GM18517 (cell line): ENCODE data around the gene RNF186.
"Not testable (repeated sequence)": the region's sequence is repeated elsewhere in the genome, so short reads cannot be mapped to it uniquely, and the experiment has no call there.

Experiments used
- ATAC-seq: cut with Tn5 transposase; IDR thresholded peaks from one replicate; pipeline ENCODE4 v1.9.1; 2021; ENCODE audit warnings: mild to moderate bottlenecking, moderate library complexity; ENCODE audit not compliant: unreplicated experiment

Gene RNF186, protein sequence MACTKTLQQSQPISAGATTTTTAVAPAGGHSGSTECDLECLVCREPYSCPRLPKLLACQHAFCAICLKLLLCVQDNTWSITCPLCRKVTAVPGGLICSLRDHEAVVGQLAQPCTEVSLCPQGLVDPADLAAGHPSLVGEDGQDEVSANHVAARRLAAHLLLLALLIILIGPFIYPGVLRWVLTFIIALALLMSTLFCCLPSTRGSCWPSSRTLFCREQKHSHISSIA

DNA sequence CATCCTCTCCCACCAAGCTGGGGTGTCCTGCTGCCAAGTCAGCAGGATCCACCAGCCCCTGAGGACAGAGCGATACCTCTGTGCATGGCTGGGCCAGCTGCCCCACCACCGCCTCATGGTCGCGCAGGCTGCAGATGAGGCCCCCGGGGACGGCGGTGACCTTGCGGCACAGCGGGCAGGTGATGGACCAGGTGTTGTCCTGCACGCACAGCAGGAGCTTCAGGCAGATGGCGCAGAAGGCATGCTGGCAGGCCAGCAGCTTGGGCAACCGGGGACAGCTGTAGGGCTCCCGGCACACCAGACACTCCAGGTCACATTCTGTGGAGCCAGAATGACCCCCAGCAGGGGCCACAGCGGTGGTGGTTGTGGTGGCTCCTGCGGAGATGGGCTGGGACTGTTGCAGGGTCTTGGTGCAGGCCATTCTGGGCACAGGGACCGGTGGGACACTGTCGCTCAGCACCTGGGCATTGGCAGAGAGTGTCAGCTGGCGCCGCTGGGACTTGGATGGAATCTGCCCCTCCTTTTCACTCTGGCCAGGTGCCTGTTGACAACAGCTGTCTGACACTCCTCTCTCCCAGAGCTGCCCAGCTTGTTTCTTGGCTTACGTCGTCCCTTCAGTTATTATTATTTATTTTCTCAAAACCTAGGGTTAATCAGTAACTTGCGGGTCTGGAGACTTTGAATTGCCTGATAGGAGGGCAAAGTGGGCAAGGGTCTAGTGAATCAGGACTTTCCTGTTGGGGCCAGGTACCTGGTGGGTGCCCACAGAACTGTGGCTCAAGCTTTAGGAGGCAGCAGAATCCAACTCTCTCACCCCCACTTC is at the start of gene RNF186:
RNF186 (minus strand) TSS at position 603 of the 823 bp plus-strand sequence; CDS start at position 421, 182 bp downstream.
- ATAC-seq: no peak

DNA sequence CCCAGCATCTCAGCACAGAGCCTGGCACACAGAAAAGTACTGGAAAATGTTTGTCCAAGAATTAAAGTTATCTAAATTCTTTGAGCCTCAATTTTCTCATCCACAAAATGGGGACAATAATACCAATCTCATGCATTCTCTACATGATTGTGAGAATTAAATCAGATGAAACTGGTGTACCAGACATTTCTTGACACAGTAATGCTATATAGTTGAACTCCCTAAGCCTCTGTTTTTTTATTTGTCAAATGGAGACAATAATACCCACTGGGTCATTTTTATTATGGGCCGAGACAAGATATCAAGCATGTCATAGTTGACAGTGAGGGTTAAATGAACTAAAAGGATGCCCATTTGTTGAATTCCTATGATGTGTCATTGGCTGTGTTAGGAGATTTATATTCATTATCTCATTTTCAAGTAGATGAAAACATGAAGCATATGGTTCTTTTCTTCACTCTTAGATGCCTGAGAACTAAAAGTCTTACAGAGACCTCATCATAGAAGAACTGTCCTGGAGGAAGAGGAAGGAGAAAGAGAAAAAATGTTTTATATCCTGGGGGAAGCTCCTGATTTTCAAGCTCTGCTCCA is 49.6 kb upstream of the RNF186 start:
- no peak for ATAC-seq

DNA sequence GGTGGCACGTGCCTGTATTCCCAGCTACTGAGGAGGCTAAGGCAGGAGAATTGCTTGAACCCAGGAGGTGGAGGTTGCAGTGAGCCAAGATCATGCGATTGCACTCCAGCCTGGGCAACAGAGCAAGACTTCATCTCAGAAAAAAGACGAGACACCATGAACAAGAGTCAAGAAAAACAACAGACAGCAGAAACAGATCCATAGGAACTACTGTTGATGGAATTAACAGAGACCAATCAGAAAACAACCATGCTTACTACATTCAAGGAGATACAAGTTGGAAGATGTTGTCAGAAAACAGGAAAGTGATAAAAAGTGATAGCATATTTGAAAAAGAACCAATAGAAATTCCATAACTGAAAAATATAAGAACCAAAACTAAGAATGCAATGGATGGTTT is 47.9 kb upstream of the RNF186 start:
- no peak for ATAC-seq

DNA sequence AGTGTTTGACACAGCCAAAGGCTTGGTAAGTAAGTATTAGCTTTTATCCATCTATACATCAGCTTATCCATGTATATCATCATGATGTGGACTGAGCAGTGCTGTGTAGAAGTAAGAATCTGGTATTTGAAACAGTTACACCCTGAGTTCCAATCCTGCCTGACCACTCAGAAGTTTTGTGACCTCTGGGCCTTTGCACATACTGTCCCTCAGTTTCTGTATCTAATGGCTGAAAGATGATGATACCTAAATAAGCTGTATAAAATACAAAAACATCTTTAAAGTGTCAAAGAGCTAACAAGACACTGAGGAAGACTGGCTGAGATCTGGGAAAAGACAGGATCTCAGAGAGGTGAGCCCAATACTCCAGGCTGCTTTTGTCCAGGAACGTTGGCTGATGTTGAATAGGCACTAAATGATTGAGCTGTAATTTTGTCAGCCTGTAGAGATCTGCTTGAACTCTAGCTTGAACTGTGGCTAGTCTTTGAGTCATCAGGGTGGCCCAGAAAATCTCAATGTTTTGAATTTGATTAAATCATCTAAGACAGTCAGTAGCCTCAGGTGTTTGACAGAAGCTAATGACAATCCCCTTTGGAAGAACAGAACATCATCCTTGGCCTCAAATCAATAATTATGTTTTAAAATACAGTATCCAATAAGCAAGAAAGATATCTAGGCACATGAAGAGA is 46.9 kb upstream of the RNF186 start:
- no peak for ATAC-seq

DNA sequence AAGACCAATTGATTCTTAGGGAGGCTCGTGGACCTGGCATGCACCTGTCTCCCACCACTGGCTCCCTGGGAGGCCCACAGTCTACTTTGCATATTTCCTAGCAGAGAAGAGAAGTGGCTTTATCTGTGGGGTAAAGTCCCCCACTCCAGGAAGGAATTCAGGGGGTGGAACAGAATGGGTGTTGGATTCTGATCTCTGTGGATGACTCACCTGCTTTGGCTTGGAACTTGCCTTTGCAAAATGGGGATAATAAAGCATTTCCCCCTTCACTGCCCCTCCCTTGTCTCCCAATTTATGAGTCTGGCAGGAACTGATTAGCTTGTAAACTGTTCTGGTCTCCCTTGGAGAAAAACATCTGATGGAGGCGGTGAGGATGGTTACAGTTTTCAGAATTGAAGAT is 46.0 kb upstream of the RNF186 start:
- no peak for ATAC-seq

DNA sequence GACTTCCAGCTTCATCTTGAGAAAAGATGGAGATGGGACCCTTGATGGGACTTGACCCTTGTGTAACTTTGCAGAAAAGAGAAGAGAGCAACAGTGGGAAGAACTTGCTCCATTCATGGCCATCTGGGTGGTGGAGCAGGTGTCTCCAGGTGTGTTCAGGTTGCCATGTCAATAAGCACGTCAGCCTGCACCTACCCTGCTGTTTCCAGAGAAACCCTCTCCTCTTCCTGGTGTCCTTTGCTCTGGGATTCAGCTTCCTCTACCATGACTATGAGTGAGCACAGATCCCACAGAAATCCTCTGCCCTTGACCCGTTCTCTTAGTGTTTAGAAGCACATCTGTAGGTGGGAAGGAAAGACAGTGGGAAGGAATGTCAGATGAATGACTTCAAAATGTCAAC is 45.3 kb upstream of the RNF186 start:
- ATAC-seq: no peak

DNA sequence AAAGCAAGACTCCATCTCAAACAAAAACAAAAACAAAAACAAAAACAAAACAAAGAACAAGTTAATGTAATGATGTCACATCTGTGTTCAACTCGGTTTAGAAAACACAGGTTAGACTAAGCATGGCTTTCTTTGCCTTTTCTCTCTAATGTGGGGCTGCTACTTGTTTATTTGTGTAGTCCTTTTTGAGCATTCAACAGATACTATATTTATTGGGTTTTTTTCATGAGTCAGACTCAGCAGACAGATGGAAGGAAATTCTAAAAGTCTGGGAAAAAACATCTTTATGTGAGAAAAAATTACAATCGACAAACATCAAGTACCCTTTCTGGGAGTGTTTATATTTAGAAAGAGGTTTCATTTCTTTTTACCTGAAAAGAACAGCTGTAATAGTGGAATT is 44.8 kb upstream of the RNF186 start:
- ATAC-seq: no peak

DNA sequence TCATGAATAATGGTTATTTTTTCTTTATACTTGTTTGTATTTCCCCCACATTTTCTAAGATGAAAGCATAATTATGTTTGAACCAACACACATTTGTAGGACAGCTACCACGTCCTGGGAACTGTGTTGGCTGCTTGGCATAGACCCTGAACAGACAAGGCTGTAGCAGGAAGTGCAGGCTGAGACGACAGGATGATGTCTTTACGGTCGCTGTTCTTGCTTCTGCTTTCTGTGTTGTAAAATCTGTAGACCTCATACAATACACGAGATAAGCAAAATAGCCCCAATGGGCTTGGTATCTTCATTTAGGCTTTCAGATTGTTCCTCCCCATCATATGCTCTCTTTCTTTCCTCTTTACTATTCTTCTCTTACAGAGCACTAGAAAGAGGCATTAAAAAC is 43.8 kb upstream of the RNF186 start:
- ATAC-seq: no peak

DNA sequence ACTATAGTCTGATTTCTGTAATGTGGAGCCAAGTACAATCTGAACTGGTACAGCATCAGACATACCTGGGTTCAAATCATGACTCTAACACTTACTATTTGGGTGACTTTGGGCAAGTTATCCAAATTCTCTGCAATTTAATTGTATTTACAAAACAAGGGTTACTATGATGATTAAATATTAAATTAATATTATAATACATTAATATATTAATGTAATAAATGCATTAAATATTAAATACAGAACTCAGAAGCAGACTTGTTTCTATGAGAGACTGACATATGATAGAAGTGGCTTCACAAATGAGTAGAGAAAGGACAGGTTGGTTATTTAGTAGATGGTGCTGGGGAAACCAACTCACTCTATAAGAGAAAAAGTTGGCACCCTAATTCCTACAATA is 39.8 kb upstream of the RNF186 start:
- ATAC-seq: no peak

DNA sequence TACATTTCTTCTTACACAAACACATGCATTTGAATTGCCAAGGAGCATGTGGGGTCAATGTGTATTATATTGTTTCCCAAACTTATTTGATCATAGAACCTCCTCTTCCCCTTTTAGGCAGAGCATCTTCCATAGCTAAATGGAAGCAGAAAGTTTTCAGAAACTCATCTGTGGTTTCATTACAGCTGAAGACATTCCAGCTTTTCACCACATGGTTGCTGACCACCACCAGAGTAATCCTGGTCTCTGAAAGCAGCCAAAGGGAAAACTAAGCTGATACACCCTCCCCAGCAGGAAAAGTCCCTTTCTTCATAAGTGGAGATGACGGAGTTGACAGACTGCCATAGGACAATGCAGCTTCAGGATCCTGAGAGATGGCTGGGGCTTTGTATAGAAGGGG is 37.0 kb upstream of the RNF186 start:
- ATAC-seq: no peak

DNA sequence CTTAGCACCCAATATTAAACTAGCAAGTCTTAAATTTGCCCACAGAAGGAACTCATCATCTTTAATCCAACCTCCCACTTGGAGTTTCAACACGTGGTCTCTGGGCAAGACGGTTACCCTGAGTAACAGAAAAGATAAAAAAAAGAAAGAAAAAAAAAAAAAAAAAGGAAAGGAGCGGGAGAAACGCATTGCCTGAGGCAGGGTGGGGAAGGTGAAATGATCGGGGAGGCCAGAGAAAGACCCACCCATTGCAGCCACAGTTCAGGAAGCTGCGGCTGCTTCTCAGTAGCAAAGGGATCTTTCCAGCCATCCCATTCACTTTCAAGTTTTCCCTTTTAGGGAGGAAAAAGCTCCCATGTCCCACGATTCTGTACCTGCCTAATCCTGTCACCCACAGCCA is 35.1 kb upstream of the RNF186 start:
- no peak for ATAC-seq

DNA sequence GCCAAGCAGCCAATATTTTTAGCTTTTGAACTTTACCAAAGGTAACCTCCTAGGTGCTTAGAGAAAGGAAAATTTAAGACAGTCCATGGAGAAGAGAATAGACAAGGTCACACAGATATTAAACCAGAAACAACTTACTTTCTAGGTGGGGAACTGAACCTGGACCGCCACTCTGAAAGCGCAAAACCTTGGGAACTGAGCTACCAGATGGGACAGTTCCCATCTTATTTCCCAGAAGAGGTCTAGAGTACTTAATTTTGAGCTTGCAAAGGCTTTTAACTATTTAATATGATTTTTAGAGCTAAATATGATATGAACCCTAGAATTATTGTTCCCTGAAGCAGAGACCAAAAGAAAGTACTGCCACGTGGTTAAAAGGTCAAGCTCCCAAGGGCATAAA is 34.2 kb upstream of the RNF186 start:
- not testable (repeated sequence) for ATAC-seq

DNA sequence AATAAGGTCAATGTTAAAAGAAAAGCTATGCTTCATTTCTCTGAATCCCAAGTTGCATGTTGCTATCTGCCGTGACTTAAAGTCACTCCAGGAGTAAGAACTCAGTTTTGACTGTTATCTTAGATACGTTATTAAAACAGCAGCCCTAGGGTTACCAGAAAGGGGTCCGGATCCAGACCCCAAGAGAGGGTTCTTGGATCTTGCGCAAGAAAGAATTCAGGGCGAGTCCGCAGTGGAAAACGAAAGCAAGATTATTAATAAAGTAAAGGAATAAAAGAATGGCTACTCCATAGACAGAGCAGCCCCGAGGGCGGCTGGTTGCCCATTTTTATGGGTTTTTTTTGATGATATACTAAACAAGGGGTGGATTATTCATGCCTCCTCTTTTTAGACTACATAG is 32.3 kb upstream of the RNF186 start:
- ATAC-seq: not testable (repeated sequence)

DNA sequence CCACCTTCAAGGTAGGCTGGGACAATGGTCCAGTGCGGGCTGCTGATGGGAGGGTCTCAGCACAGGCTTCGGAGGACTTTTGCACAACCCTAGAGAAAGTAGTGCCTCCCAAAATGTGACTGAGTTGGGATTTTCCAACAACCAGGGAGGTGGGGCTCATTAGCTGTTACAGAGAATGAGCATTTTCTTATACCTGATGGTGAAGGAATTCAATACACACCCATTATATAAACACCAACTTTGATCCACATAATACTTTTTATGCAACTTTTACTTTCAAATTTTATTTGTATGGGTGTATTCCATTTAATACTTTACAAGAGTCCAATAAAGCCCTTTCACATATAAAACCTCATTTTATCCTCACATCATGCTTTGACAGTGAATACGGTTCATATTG is 31.3 kb upstream of the RNF186 start:
- ATAC-seq: no peak

DNA sequence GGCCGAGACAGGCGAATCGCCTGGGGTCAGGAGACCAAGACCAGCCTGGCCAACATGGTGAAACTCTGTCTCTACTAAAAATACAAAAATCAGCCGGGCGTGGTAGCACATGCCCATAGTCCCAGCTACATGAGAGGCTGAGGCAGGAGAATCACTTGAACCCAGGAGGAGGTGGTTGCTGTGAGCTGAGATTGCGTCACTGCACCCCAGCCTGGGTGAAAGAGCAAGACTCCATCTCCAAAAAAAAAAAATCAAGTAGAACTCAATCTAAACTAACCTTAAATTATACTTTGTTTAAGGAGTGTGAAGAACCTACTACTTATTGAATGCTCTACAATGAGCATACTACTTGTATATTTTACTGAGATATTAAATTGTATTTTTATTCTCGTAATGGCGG is 30.5 kb upstream of the RNF186 start:
- no peak for ATAC-seq

DNA sequence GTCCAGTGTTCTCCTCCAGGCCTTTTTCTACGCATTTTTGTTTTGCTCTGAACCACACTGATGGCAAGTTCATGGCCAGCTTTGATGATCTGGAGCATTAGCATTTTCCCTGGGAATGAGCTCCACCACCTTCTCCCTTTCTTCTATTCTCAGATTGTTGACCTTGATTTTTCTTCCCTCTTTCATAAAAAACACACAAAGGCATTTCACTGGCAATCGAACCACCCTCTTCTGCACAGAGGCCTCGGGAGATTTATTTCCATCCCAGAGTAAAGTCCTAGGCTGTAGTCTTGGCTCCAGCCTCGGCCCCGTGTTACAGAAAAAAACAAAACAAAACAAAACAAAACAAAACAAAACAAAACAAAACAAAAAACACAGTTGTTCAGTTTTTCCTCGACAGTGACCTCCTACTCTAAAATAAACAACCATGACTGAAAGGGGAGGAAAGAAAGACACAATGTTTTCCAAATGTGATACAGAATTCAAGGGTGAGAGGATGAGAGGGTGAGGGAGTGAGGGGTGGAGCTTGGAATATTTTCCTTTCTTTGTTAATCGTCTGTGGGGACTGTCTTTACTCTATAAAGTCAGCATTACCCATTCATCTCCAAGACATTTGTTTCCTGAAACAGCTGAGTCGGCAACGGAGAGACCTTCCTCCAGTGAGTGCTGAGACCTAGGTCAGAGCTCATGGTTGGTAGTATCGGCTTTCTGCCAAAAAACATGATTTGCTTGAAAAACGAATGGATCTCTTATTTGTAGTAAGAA is 29.8 kb upstream of the RNF186 start:
- no peak for ATAC-seq

DNA sequence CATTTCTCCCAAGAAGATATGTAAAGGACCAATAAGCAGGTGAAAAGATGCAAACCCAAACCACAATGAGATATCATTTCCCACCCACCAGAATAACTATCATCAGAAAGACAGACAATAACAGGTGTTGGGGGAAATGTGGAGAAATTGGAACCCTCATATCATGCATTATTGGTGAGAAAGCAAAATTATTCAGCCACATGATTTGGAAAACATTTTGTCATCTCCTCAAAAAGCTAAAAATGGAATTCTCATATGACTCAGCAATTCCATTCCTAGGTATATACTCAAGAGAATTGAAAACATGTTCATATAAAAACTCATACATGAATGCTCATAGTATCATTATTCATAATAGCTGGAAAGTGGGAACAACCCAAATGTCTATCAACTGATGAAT is 25.1 kb upstream of the RNF186 start:
- no peak for ATAC-seq

DNA sequence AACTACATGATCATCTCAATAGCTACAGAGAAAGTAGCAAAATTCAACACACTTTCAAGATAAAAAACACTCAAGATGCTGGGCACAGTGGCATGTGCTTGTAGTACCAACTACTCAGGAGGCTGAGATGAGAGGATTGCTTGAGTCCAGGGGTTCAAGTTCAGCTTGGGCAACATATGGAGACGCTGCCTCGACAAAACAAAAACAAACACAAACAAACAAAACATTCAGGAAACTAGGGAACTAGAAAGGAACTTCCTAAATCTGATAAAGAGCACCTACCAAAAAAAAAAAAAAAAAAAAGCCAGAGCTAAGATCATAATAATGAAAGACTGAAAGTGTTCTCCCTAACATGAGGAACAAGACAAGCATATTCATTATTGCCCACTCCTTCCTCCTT is 22.8 kb upstream of the RNF186 start:
- no peak for ATAC-seq

DNA sequence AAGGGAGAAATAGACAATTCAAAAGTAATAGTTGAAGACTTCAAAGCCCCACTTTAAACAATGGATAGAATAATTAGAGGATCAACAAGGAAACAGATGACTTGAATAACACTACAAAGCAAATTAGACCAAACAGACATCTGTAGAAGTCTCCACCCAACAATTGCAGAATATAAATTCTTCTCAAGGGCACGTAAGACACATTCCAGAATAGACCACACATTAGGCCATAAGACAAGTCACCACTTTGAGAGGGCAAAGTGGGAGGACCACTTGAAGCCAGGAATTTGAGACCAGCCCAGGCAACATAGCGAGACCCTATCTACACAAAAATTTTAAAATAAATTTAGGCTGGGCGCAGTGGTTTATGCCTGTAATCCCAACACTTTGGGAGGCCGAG is 20.5 kb upstream of the RNF186 start:
- no peak for ATAC-seq

DNA sequence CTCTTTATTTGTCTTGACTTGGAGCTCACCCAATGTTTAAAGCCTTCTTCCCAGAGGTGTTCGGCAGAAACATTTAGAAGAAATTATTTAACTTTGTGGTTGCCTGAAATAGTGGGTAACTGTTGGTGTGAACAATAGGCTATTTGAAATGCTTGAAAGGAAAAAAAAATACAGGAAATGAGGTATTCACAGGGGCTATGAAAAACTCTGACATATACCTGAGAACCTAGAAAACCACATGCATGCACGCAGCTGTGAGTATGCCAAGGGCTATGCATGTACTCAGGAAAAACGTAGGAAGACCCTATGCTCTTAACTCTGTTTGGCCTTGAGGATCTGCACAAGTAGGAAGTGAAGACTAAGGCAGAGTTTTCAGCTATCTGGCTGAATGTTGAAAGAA is 16.4 kb upstream of the RNF186 start:
- no peak for ATAC-seq

DNA sequence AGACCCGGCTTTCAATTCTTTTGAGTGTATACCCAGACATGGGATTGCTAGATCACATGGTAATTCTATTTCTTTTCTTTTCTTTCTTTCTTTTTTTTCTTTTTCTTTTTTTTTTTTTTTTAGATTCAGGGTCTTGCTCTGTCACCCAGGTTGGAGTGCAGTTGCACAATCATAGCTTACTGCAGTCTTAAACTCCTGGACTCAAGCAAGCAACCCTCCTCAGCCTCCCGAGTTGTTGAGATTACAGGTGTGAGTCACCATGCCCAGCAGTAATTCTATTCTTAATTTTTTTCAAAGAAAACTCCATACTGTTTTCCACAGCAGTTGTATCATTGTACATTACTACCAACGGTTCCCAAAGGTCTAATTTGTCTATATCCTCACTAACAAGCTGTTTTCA is 13.5 kb upstream of the RNF186 start:
- ATAC-seq: no peak
